ENCODE data around the gene PHF21B.

DNA sequence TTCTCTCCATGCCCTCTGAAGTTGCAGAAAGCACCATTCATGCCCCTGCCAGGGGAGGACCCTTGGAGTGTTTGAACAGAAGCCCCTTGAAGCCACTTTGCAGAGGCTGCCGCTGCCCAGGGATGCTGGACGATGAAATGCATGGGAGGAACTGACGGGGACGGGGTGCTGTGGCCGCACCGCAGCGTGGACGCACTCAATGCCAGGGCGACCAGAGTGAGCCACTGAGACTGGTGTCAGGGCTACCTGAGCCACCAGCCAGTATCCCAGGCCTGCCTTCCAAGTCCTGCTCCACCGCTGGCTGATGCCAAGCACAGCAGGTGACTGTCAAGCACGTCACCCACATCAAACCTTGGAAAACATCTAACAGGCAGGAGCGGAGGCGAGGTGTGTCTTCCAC is 17.6 kb downstream of the PHF21B start:
- TF ChIP-seq EP300 (IDR thresholded peaks at IDR 0.05; ENCODE audit: borderline replicate concordance), result no peak
- TF ChIP-seq NFIC (IDR thresholded peaks at IDR 0.05), result no peak
- TF ChIP-seq, protein P1, sequence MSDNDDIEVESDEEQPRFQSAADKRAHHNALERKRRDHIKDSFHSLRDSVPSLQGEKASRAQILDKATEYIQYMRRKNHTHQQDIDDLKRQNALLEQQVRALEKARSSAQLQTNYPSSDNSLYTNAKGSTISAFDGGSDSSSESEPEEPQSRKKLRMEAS (IDR thresholded peaks at IDR 0.05), result no peak
- no peak for TF ChIP-seq YY1 (IDR thresholded peaks at IDR 0.05; ENCODE audit: low read depth)

All from Ishikawa (cell line).